Tibial nerve (tissue), 4 donors: Measurements from ENCODE around the gene SVOPL.

Source experiments
- EP300 ChIP-seq, 2 donors: sonication (generic); formaldehyde crosslinking; IDR thresholded peaks; one replicate each; pipeline ENCODE4 v1.6.1; 2017; ENCODE audit warnings: antibody characterized with exemption in 2 of 2, mild to moderate bottlenecking in 1 of 2
- POLR2A ChIP-seq, 2 donors: fragments of 450-650 bp; IDR thresholded peaks; one replicate each; pipeline ENCODE4 v1.6.1; 2017; ENCODE audit warnings: antibody characterized with exemption in 2 of 2, mild to moderate bottlenecking in 2 of 2, moderate library complexity in 2 of 2
- TF ChIP-seq, protein P1 (sequence below), 5 experiments: fragments of 200-600 bp in 3 of 5; fragments of 450-650 bp in 2 of 5; sonication (generic) in 3 of 5; IDR thresholded peaks; one replicate each; pipeline ENCODE4 v1.5.1; 2016 to 2019; ENCODE audit warnings: antibody characterized with exemption in 5 of 5, mild to moderate bottlenecking in 3 of 5, moderate library complexity in 2 of 5

DNA sequence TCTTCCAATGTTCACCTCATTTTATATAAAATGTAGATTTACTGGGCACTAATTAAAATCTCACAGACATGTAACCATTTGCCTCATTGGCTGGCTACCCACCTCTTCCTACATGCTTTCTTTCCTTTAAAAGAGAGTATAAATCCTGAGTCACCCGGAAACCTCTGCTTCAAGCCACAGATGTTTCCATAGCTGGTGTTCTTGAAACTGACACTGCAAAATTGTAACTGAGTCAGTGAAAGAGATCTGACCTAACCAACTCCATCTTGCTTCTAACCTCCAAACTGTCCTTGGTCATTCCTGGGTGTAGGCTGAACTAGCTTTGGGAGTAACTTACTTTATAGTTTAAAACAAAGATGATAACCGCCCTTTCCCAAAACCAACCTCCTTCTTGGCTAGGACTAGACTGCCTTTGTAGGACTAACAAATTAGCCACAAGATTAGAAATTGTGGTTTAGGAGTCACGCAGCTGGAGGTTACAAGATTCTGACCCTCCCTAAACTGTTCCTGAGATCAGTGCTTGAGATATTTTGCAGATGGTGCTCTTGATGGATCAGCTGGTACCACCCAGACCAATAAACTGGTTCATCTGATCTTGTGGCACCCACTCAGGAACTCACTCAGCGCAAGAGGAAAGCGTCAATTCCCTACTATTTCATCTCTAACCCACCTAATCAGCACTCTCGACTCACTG, 33.5 kb downstream of the SVOPL start:
- TF ChIP-seq POLR2A (IDR thresholded peaks at IDR 0.05) = no peak
- TF ChIP-seq, protein P1, sequence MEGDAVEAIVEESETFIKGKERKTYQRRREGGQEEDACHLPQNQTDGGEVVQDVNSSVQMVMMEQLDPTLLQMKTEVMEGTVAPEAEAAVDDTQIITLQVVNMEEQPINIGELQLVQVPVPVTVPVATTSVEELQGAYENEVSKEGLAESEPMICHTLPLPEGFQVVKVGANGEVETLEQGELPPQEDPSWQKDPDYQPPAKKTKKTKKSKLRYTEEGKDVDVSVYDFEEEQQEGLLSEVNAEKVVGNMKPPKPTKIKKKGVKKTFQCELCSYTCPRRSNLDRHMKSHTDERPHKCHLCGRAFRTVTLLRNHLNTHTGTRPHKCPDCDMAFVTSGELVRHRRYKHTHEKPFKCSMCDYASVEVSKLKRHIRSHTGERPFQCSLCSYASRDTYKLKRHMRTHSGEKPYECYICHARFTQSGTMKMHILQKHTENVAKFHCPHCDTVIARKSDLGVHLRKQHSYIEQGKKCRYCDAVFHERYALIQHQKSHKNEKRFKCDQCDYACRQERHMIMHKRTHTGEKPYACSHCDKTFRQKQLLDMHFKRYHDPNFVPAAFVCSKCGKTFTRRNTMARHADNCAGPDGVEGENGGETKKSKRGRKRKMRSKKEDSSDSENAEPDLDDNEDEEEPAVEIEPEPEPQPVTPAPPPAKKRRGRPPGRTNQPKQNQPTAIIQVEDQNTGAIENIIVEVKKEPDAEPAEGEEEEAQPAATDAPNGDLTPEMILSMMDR (IDR thresholded peaks at IDR 0.05) = no peak
- TF ChIP-seq EP300 (IDR thresholded peaks at IDR 0.05) = no peak
